ENCODE measurements around the gene ZNF74. TPM values are rescaled to one million over a fixed set of nuclear protein-coding genes. Genes with fewer than 3 reads are reported as not detected.

The ZNF74 gene
- total RNA-seq, 4 donors from 2014 or later, result 9.8 to 15.0 (median 12.0) TPM

- Histone ChIP-seq H3K27me3 (no peaks in the 10 kb centered on the region), H3K4me3 (replicated peaks in 1 of 3) (peak overlapping the region in 1 of 3 donors; percentile 8), H3K27ac (no peak overlapping the region), H3K9me3 (no peaks in the 10 kb centered on the region), H3K4me1 (peaks cover 29 to 49% of the 10 kb centered on the region in 2 donors), H3K36me3 (no peaks in the 10 kb centered on the region)
- no peak for TF ChIP-seq POLR2A (IDR thresholded peaks at IDR 0.05)
- no peak for TF ChIP-seq CTCF (IDR thresholded peaks at IDR 0.05)
- WGBS, 2 donors, result 69 to 70% methylated on average over 7 to 9 of the region's 50 CpGs
- intact Hi-C loops (cut with DNase I), result no loop called here
- peak in 1 of 2 donors; percentile 42 for DNase-seq
Observed at GRCh38 chr22:20431511-20432192, 37.7 kb downstream of the ZNF74 start.

GRCh38 chr22:20432244-20432686, 38.3 kb downstream of the ZNF74 start:
- no peak overlapping the region for H3K4me3 ChIP-seq (replicated peaks in 1 of 3)
- TF ChIP-seq POLR2A (IDR thresholded peaks at IDR 0.05) (no peak), CTCF (IDR thresholded peaks at IDR 0.05) (no peak)
- no peak for DNase-seq
- no peak overlapping the region for H3K27ac ChIP-seq
- WGBS, 2 donors, result 83 to 90% methylated on average over 3 of the region's 3 CpGs
- no peaks in the 10 kb centered on the region for H3K27me3 ChIP-seq
- no peaks in the 10 kb centered on the region for H3K9me3 ChIP-seq
- intact Hi-C loops (cut with DNase I), result no loop called here
- H3K36me3 ChIP-seq, result no peaks in the 10 kb centered on the region
- H3K4me1 ChIP-seq, result peaks cover 34 to 49% of the 10 kb centered on the region in 2 donors

GRCh38 chr22:20433191-20433590, 39.2 kb downstream of the ZNF74 start:
- peaks cover 36 to 52% of the 10 kb centered on the region in 2 donors for H3K4me1 ChIP-seq
- H3K36me3 ChIP-seq, result no peaks in the 10 kb centered on the region
- TF ChIP-seq POLR2A (IDR thresholded peaks at IDR 0.05) (no peak), CTCF (IDR thresholded peaks at IDR 0.05) (no peak)
- H3K27ac ChIP-seq, result no peak overlapping the region
- no peaks in the 10 kb centered on the region for H3K9me3 ChIP-seq
- DNase-seq, result no peak
- WGBS, 2 donors, result 87 to 95% methylated on average over 11 of the region's 11 CpGs
- H3K27me3 ChIP-seq, result no peaks in the 10 kb centered on the region
- intact Hi-C loops (cut with DNase I), result no loop called here
- no peak overlapping the region for H3K4me3 ChIP-seq (replicated peaks in 1 of 3)

- intact Hi-C loops (cut with DNase I), result no loop called here
- H3K36me3 ChIP-seq, result no peaks in the 10 kb centered on the region
- no peaks in the 10 kb centered on the region for H3K9me3 ChIP-seq
- TF ChIP-seq CTCF (IDR thresholded peaks at IDR 0.05) (no peak), POLR2A (IDR thresholded peaks at IDR 0.05) (no peak)
- H3K4me1 ChIP-seq, result peaks cover 41 to 57% of the 10 kb centered on the region in 2 donors
- no peak overlapping the region for H3K27ac ChIP-seq
- no peaks in the 10 kb centered on the region for H3K27me3 ChIP-seq
- no peak for DNase-seq
- 81 to 86% methylated on average over 4 of the region's 4 CpGs for WGBS, 2 donors
- no peak overlapping the region for H3K4me3 ChIP-seq (replicated peaks in 1 of 3)
Observed at GRCh38 chr22:20433686-20434241, 39.8 kb downstream of the ZNF74 start.

GRCh38 chr22:20434264-20434751, 40.4 kb downstream of the ZNF74 start:
- no peaks in the 10 kb centered on the region for H3K9me3 ChIP-seq
- 91 to 92% methylated on average over 12 of the region's 12 CpGs for WGBS, 2 donors
- H3K36me3 ChIP-seq, result no peaks in the 10 kb centered on the region
- no peak overlapping the region for H3K4me3 ChIP-seq (replicated peaks in 1 of 3)
- intact Hi-C loops (cut with DNase I), result no loop called here
- H3K4me1 ChIP-seq, result peaks cover 43 to 62% of the 10 kb centered on the region in 2 donors
- no peak overlapping the region for H3K27ac ChIP-seq
- TF ChIP-seq CTCF (IDR thresholded peaks at IDR 0.05) (no peak), POLR2A (IDR thresholded peaks at IDR 0.05) (no peak)
- H3K27me3 ChIP-seq, result no peaks in the 10 kb centered on the region
- no peak for DNase-seq
